ENCODE data around the gene KIAA1755.

KIAA1755 gene

DNA sequence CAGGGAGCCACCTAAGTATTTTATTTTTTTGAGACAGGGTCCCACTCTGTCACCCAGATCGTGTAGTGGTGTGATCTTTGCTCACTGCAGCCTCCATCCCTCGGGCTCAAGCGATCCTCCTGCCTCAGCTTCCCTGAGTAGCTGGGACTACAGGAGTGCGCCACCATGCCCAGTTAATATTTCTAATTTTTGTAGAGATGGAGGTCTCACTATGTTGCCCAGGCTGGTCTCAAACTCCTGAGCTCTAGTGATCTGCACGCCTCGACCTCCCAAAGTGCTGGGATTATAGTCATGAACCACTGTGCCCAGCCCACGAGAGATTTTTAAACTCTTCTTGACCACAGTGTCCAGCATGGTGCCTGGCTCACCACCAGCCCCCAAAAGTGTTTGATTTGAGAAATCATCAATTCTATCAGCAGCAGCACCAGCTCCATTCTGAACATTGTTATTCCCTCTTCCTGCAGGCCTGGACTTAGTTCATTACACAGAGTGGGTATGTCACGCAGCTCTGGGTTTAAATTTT lies 93.1 kb downstream of the KIAA1755 start:
- no peak for DNase-seq (ENCODE audit: low read depth)
- TF ChIP-seq, protein P1, sequence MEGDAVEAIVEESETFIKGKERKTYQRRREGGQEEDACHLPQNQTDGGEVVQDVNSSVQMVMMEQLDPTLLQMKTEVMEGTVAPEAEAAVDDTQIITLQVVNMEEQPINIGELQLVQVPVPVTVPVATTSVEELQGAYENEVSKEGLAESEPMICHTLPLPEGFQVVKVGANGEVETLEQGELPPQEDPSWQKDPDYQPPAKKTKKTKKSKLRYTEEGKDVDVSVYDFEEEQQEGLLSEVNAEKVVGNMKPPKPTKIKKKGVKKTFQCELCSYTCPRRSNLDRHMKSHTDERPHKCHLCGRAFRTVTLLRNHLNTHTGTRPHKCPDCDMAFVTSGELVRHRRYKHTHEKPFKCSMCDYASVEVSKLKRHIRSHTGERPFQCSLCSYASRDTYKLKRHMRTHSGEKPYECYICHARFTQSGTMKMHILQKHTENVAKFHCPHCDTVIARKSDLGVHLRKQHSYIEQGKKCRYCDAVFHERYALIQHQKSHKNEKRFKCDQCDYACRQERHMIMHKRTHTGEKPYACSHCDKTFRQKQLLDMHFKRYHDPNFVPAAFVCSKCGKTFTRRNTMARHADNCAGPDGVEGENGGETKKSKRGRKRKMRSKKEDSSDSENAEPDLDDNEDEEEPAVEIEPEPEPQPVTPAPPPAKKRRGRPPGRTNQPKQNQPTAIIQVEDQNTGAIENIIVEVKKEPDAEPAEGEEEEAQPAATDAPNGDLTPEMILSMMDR (IDR thresholded peaks at IDR 0.05; ENCODE audit: insufficient read depth, low read depth, low read length, missing control alignments), result no peak
- no peak overlapping the region for H3K4me3 ChIP-seq (ENCODE audit: low read depth, low read length)

DNA sequence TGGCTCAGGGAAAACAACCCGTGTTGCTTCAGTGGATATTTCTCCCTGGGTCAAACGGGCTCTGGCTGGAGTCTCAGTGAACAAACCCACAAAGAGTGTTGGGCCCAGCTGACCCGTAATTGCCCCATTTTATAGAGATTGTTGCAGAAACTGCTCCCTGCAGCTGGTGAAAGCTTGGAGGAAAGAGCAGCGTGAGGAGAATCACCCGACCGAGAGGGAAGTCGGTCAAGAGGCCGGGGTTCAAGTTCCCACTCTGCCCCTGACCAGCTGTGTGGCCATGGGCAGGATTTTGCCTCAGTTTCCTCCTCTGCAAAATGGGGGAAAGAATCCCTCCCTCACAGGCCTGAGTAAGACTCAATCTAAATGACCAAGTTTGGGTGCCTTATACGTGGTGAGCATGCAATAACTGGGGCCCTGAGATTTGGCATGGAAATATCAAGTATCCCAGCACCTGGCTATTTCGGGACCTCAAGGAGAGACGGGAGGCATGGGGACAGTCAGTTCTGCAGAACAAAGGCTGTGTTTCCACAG lies 93.8 kb downstream of the KIAA1755 start:
- no peak overlapping the region for H3K4me3 ChIP-seq (ENCODE audit: low read depth, low read length)
- TF ChIP-seq, protein P1 (IDR thresholded peaks at IDR 0.05; ENCODE audit: insufficient read depth, low read depth, low read length, missing control alignments), result no peak
- no peak for DNase-seq (ENCODE audit: low read depth)

DNA sequence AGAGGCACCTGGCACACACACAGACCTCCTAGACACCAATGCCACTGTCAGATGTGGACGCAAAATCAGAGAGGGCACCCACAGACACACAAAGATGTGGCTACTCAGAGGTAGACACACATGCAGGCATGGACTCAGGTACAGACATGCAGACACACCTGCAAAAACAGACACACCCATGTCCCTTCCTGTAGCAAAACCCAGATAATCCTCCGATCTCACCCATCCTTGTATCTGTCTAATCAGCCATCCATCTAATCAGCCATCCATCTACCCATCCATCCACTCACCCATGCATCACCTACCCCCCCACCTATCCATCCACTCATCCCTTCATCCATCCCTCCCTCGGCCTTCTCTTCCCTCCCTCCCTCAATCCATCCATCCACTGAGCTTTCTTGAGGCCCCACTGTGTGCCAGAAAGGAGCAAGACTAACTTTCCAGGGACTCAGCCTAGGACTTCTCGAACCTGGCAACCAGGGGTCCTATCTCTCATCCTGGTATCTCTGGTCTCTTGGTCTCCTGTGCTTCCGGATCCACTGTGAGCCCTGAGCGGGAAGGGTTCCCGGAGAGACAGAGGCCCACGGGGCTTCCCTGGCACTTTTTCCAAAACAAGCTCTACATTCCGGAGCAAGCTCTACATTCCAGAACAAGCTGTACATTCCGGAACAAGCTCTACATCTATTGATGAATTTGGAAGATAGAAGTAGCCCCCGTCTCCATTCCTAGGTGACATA lies 94.4 kb downstream of the KIAA1755 start:
- no peak for DNase-seq (ENCODE audit: low read depth)
- TF ChIP-seq, protein P1 (IDR thresholded peaks at IDR 0.05; ENCODE audit: insufficient read depth, low read depth, low read length, missing control alignments), result no peak
- no peak overlapping the region for H3K4me3 ChIP-seq (ENCODE audit: low read depth, low read length)

DNA sequence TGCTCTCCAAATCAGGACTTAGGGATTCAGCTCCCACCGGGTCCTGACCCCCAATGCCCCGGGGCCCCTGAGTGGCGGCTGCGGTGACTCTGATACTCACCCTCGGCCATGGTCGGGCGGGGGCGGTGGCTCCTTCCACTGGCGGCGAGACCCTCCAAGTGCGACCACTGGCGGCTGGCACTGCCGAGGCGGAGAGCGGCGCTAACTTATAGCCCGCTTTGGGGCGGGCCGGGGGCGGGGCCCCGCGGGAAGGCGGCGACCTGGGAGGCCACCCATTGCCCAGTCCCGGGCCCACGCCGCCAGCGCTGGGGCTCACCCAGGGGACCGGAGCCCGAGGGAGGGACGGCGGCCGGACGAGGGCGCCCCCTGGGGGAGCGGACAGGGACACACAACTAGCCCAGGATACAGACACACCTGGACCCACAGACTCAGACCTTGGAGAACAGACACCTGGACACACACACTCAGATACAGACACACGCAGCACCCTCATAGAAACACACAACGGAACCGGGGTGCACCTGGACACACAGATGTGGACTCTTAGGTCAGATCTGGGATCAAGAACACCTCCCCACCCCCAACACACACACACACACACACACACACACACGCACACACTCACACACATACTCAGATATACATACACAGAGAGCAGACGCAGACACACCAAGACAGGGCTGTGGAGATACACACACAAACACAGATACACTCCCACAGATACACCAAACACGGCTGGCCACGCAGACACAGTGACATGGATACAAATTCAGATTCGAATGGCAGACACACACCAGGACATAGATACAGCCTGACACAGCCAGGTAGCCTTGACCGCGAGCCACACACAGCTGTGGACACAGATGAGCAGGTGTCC lies 95.2 kb downstream of the KIAA1755 start, which contains the start of gene TGM2:
Gene TGM2 (minus strand): TSS at position 182 of the 877 bp plus-strand sequence. CDS start 72 bp downstream, at position 110.
- TF ChIP-seq, protein P1 (IDR thresholded peaks at IDR 0.05; ENCODE audit: insufficient read depth, low read depth, low read length, missing control alignments), result peak; percentile 85
- peak; percentile 85 for DNase-seq (ENCODE audit: low read depth)
- peak within 1 kb of the TSS; percentile 34 for H3K4me3 ChIP-seq (ENCODE audit: low read depth, low read length)

DNA sequence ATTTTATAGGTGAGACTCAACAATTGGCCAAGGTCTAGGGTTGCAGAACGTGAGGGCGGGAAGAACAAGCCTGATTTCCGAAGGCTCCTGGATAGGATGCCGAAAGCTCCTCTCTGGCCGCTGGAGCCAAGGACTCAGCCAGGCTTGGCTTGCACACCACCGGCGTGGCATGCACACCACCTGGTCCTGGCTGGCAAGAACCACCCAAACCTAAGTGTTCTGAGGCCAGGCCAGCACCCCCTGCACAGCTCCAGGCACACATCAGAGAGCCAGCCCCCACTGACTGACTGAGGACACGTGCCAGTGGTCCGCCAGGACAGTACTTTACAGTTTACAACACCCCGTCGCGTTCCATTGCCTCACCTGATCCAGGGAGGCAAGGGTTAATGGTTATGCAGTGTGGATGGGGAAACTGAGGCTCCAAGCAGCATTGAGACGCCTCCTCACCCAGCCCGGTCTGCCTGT lies 95.9 kb downstream of the KIAA1755 start:
- H3K4me3 ChIP-seq (ENCODE audit: low read depth, low read length), result peak overlapping the region; percentile 34
- DNase-seq (ENCODE audit: low read depth), result no peak
- TF ChIP-seq, protein P1 (IDR thresholded peaks at IDR 0.05; ENCODE audit: insufficient read depth, low read depth, low read length, missing control alignments), result no peak

DNA sequence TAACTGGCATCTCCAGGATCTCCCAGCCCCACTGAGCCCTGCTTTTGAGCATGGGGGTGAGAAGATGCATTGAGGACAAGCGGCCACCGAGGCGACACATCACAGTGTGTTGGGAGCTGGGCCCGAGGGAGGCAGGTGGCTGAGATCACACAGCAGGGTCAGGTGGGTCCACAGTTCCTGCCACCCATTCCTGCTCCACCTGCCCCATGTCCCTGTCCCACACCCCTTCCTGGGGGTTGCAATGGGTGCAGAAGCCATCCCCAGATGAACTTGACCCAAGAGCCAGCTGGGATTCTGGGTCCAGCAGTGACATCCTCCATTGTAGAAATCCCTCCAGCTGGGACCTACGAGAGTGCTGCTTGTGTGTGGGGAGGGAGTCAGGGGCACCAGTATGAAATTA lies 96.5 kb downstream of the KIAA1755 start:
- no peak for DNase-seq (ENCODE audit: low read depth)
- no peak overlapping the region for H3K4me3 ChIP-seq (ENCODE audit: low read depth, low read length)
- TF ChIP-seq, protein P1 (IDR thresholded peaks at IDR 0.05; ENCODE audit: insufficient read depth, low read depth, low read length, missing control alignments), result no peak
